IMR-90 (cell line): ENCODE data around the gene SLC6A4. TPM values are rescaled to one million over a fixed set of nuclear protein-coding genes. Genes with fewer than 3 reads are reported as not detected.

Experiments
- ATAC-seq: fragments of 200-7000 bp; cut with Tn5 transposase; 2 replicates; pipeline ENCODE4 v1.9.1; 2020; ENCODE audit warnings: low read depth, mild to moderate bottlenecking, moderate library complexity
- BruUV-seq: library from RNA; stranded (reverse); fragments of 400-500 nt; replicated peaks from 2 replicates; lab custom pipeline; 2021; lab: Mats Ljungman, UMichigan
- CTCF ChIA-PET: fragments of 300-600 bp; formaldehyde crosslinking; extraction: SDS; loops from one replicate; lab custom pipeline; 2021; ENCODE audit warnings: antibody characterized with exemption; lab: Yijun Ruan, JAX
- POLR2A ChIA-PET: fragments of 300-600 bp; sonication (Branson Sonifier 250); formaldehyde crosslinking; loops from one replicate; lab custom pipeline; 2022; ENCODE audit warnings: antibody characterized with exemption; ENCODE audit not compliant: unreplicated experiment; lab: Charles Lee
- DNase-seq: peaks from one replicate; pipeline ENCODE4 v3.0.0; 2013
- H2AFZ ChIP-seq: replicated peaks from 2 replicates; pipeline ENCODE3; 2013; ENCODE audit warnings: low read length, mild to moderate bottlenecking; ENCODE audit not compliant: poor library complexity
- H2AK5ac ChIP-seq: 2 replicates; pipeline ENCODE4 v1.6.1; 2013; ENCODE audit warnings: low read depth, low read length, inconsistent platforms
- H2AK9ac ChIP-seq: replicated peaks from 2 replicates; pipeline ENCODE3; 2013; ENCODE audit warnings: mild to moderate bottlenecking, low read depth, low read length, moderate library complexity; ENCODE audit not compliant: poor library complexity
- H2BK120ac ChIP-seq: 2 replicates; pipeline ENCODE4 v1.6.1; 2013; ENCODE audit warnings: low read depth, low read length, inconsistent platforms
- H2BK15ac ChIP-seq: 3 replicates; pipeline ENCODE4 v1.6.1; 2013; ENCODE audit warnings: low read depth, low read length, inconsistent platforms
- H2BK20ac ChIP-seq: 2 replicates; pipeline ENCODE4 v1.6.1; 2013; ENCODE audit warnings: low read depth, mild to moderate bottlenecking, inconsistent platforms, low read length, moderate library complexity
- H2BK5ac ChIP-seq: 2 replicates; pipeline ENCODE4 v1.6.1; 2013; ENCODE audit warnings: mild to moderate bottlenecking, low read depth, low read length, inconsistent platforms; ENCODE audit not compliant: poor library complexity, severe bottlenecking
- H3K14ac ChIP-seq: replicated peaks from 2 replicates; pipeline ENCODE4 v1.6.1; 2013; ENCODE audit warnings: low read depth, low read length, inconsistent platforms
- H3K18ac ChIP-seq: 2 replicates; pipeline ENCODE4 v1.6.1; 2013; ENCODE audit warnings: low read depth, low read length, control low read depth
- H3K23ac ChIP-seq: 2 replicates; pipeline ENCODE4 v1.6.1; 2013; ENCODE audit warnings: low read depth, low read length, inconsistent platforms
- H3K27ac ChIP-seq: 2 replicates; pipeline ENCODE4 v1.5.1; 2013; ENCODE audit warnings: mild to moderate bottlenecking, control low read depth, low read length; ENCODE audit not compliant: insufficient read depth
- H3K27me3 ChIP-seq: 2 replicates; pipeline ENCODE4 v1.6.1; 2013; ENCODE audit warnings: low read length; ENCODE audit not compliant: control insufficient read depth, insufficient read depth
- H3K36me3 ChIP-seq: 2 replicates; pipeline ENCODE4 v1.6.1; 2013; ENCODE audit warnings: low read length, mixed read lengths; ENCODE audit not compliant: control insufficient read depth, insufficient read depth
- H3K4ac ChIP-seq: 2 replicates; pipeline ENCODE4 v1.6.1; 2013; ENCODE audit warnings: low read depth, low read length, inconsistent platforms
- H3K4me1 ChIP-seq: 2 replicates; pipeline ENCODE4 v1.6.1; 2013; ENCODE audit warnings: low read length, mixed read lengths; ENCODE audit not compliant: control insufficient read depth, insufficient read depth
- H3K4me2 ChIP-seq: 2 replicates; pipeline ENCODE4 v1.6.1; 2013; ENCODE audit warnings: low read depth, mild to moderate bottlenecking, control low read depth, low read length, moderate library complexity
- H3K4me3 ChIP-seq: 2 replicates; pipeline ENCODE4 v1.5.1; 2013; ENCODE audit warnings: low read depth, mild to moderate bottlenecking, control low read depth, low read length, moderate library complexity; ENCODE audit not compliant: insufficient read depth
- H3K56ac ChIP-seq: 2 replicates; pipeline ENCODE4 v1.6.1; 2013; ENCODE audit warnings: low read length, inconsistent platforms; ENCODE audit not compliant: insufficient read depth; ENCODE audit errors: extremely low read depth
- H3K79me1 ChIP-seq, 2 experiments: 2 replicates each; pipeline ENCODE4 v1.6.1; 2013; ENCODE audit warnings: low read length in 2 of 2, inconsistent platforms in 1 of 2, low read depth in 1 of 2
- H3K9ac ChIP-seq: 2 replicates; pipeline ENCODE4 v1.6.1; 2013; ENCODE audit warnings: low read depth, low read length, control low read depth
- H3K9me1 ChIP-seq: 2 replicates; pipeline ENCODE4 v1.6.1; 2013; ENCODE audit warnings: low read length, inconsistent platforms; ENCODE audit not compliant: insufficient read depth
- H3K9me3 ChIP-seq: 2 replicates; pipeline ENCODE4 v1.6.1; 2013; ENCODE audit warnings: low read length; ENCODE audit not compliant: control insufficient read depth, insufficient read depth
- H4K20me1 ChIP-seq: 2 replicates; pipeline ENCODE4 v1.6.1; 2013; ENCODE audit warnings: low read length, inconsistent platforms; ENCODE audit not compliant: insufficient read depth
- H4K5ac ChIP-seq: 2 replicates; pipeline ENCODE4 v1.6.1; 2013; ENCODE audit warnings: mild to moderate bottlenecking, low read depth, low read length, control low read depth
- H4K8ac ChIP-seq, 2 experiments: 2 replicates each; pipeline ENCODE4 v1.6.1; 2013; ENCODE audit warnings: low read depth in 2 of 2, low read length in 2 of 2, control low read depth in 1 of 2, inconsistent platforms in 1 of 2
- H4K91ac ChIP-seq: 2 replicates; pipeline ENCODE4 v1.6.1; 2013; ENCODE audit warnings: low read depth, low read length, inconsistent platforms; ENCODE audit not compliant: insufficient read depth
- MXI1 ChIP-seq: IDR thresholded peaks from 2 replicates; pipeline ENCODE4 v1.6.1; 2012; ENCODE audit warnings: low read depth, mild to moderate bottlenecking, low read length, moderate library complexity, borderline replicate concordance
- RFX5 ChIP-seq: IDR thresholded peaks from 2 replicates; pipeline ENCODE4 v1.8.0; 2012; ENCODE audit warnings: low read depth, mild to moderate bottlenecking, low read length, moderate library complexity
- SMC3 ChIP-seq: fragments of 150-350 bp; IDR thresholded peaks from 2 replicates; pipeline ENCODE4 v1.6.1; 2016; ENCODE audit warnings: low read depth, mild to moderate bottlenecking, antibody characterized with exemption, low read length, moderate library complexity
- WGBS, 2 experiments: methylation state at CpG; one replicate each; pipeline versions ENCODE4 v1.1.5 to v1.1.7; 2013; ENCODE audit warnings: missing lambda C conversion rate in 2 of 2; ENCODE audit not compliant: insufficient read length in 1 of 2; ENCODE audit errors: extremely low coverage in 2 of 2; 5-methylcytosine and 5-hydroxymethylcytosine counted together
- dilution Hi-C: fragments of 300-500 bp; cut with HindIII; formaldehyde crosslinking; loops from one replicate; pipeline ENCODE4 v1.14.3; 2018; ENCODE audit warnings: low sequenced_read_pairs; ENCODE audit not compliant: unreplicated experiment
- in situ Hi-C: fragments of 300-500 bp; cut with MboI; formaldehyde crosslinking; loops from 3 replicates; pipeline ENCODE4 v1.14.3; 2019; ENCODE audit warnings: low sequenced_read_pairs, inconsistent platforms, mixed read lengths
- intact Hi-C: fragments of 100-400 bp; cut with micrococcal nuclease; formaldehyde crosslinking; loops from 2 replicates; pipeline ENCODE4 v1.10.0; 2022
- polyA plus RNA-seq, 3 experiments: library from polyadenylated mRNA; depleted of rRNA; stranded (reverse); fragments of >200 nt; gene quantifications; 2 replicates each; pipeline ENCODE4 v1.2.3, GENCODE V29; 2012; ENCODE audit warnings: low replicate concordance in 1 of 3
- total RNA-seq: library from RNA; depleted of rRNA; stranded (reverse); fragments of >200 nt; gene quantifications from 2 replicates; pipeline ENCODE4 v1.2.3, GENCODE V29; 2012

The SLC6A4 gene
- total and polyA plus RNA-seq, 2 of the 4 experiments (the other 2 are of a cell fraction): under 0.01 TPM; not detected in 1

GRCh38 chr17:30211371-30211770 lies 24.1 kb downstream of the SLC6A4 start:
- in situ Hi-C loops (no loop called here), dilution Hi-C loops (no loop called here), intact Hi-C loops (no loop called here)
- ATAC-seq: no peak
- Histone ChIP-seq H4K20me1 (no peaks in the 10 kb centered on the region), H3K9ac (no peak overlapping the region), H3K79me1 (no peaks in the 10 kb centered on the region), H2AFZ (no peak overlapping the region), H3K27ac (no peak overlapping the region), H2BK20ac (no peak overlapping the region), H3K36me3 (no peaks in the 10 kb centered on the region), H4K5ac (no peak overlapping the region), H2AK9ac (no peak overlapping the region), H3K4ac (no peak overlapping the region), H4K8ac (no peak overlapping the region), H2BK15ac (no peak overlapping the region), H3K4me1 (no peaks in the 10 kb centered on the region), H3K18ac (no peak overlapping the region), H3K9me1 (no peaks in the 10 kb centered on the region), H3K23ac (no peak overlapping the region), H3K56ac (no peak overlapping the region), H3K4me2 (no peak overlapping the region), H2AK5ac (no peak overlapping the region), H4K91ac (no peak overlapping the region), H3K27me3 (peaks cover 37% of the 10 kb centered on the region), H3K4me3 (no peak overlapping the region), H3K14ac (no peak overlapping the region), H3K9me3 (no peaks in the 10 kb centered on the region), H2BK120ac (no peak overlapping the region), H2BK5ac (no peak overlapping the region)
- no CpG with 5 or more reads among the region's 6 CpGs for WGBS, 2 experiments
- no peak for DNase-seq
- ChIA-PET POLR2A (no interaction called here), CTCF (no interaction called here)
- no peak for TF ChIP-seq MXI1
- no peak for TF ChIP-seq RFX5
- TF ChIP-seq SMC3: no peak
- BruUV-seq: no TSS peak
